Fibroblast of skin of right biceps (primary cell): Measurements from ENCODE around the gene EGFL8.

Experiments used
- DNase-seq: peaks from one replicate; pipeline ENCODE4 v3.0.0-alpha.2; 2013

EGFL8 gene

GRCh38 chr6:32168807-32169591 is 4.6 kb downstream of the EGFL8 start:
- DNase-seq: peak; percentile 66

- DNase-seq: no peak
These were observed 5.9 kb downstream of the EGFL8 start for GRCh38 chr6:32170294-32170693.

- no peak for DNase-seq
These were observed 6.8 kb downstream of the EGFL8 start for GRCh38 chr6:32171234-32171633.

GRCh38 chr6:32173051-32173727 is 8.8 kb downstream of the EGFL8 start:
- DNase-seq: no peak

GRCh38 chr6:32174416-32174815 is 10.0 kb downstream of the EGFL8 start:
- DNase-seq: no peak

GRCh38 chr6:32175322-32175710 is 10.9 kb downstream of the EGFL8 start:
- no peak for DNase-seq

GRCh38 chr6:32175711-32176475 is 11.5 kb downstream of the EGFL8 start, which contains the start of gene AGPAT1:
TSS of gene AGPAT1 (minus strand) at chr6:32176084. CDS start at chr6:32171496, 4,588 bp downstream.
- peak; percentile 98 for DNase-seq

GRCh38 chr6:32176476-32177182 is 12.2 kb downstream of the EGFL8 start:
- DNase-seq: peak; percentile 64

GRCh38 chr6:32177183-32177787 is 12.9 kb downstream of the EGFL8 start:
- no peak for DNase-seq

- peak; percentile 100 for DNase-seq
These were observed 13.6 kb downstream of the EGFL8 start, which contains the start of gene RNF5 for GRCh38 chr6:32177788-32178546. TSS of gene RNF5 (plus strand) at chr6:32178405. CDS start at chr6:32178512, 107 bp downstream.

- no peak for DNase-seq
These were observed 14.4 kb downstream of the EGFL8 start for GRCh38 chr6:32178547-32179440.

GRCh38 chr6:32179766-32180405 is 15.5 kb downstream of the EGFL8 start:
- no peak for DNase-seq

- DNase-seq: no peak
These were observed 16.8 kb downstream of the EGFL8 start for GRCh38 chr6:32181148-32181702.

- no peak for DNase-seq
These were observed 17.6 kb downstream of the EGFL8 start for GRCh38 chr6:32181915-32182529.

GRCh38 chr6:32182555-32182981 is 18.2 kb downstream of the EGFL8 start:
- no peak for DNase-seq

GRCh38 chr6:32183030-32183429 is 18.6 kb downstream of the EGFL8 start:
- DNase-seq: no peak

GRCh38 chr6:32183483-32184083 is 19.2 kb downstream of the EGFL8 start:
- DNase-seq: no peak

GRCh38 chr6:32184084-32184640 is 19.8 kb downstream of the EGFL8 start, which contains the start of gene AGER:
TSS of gene AGER (minus strand) at chr6:32184253. CDS start at chr6:32184222, 31 bp downstream.
- no peak for DNase-seq
